ENCODE measurements around the gene AP5M1. TPM values are rescaled to one million over a fixed set of nuclear protein-coding genes. Genes with fewer than 3 reads are reported as not detected.
A peak's percentile ranks its signal among the peaks of the same experiment; 100 is the strongest.

AP5M1 gene
- total and polyA plus RNA-seq, 2 of the 4 experiments (the other 2 are of a cell fraction): 16.1 to 28.3 TPM

- H3K36me3 ChIP-seq (ENCODE audit: control insufficient read depth, insufficient read depth, low read length): 0 out of 2 replicates have a peak, but pooled peaks cover 2% of the 10 kb centered on the region
- no peak overlapping the region for H3K27ac ChIP-seq (ENCODE audit: insufficient read depth, low read length)
- H2BK15ac ChIP-seq (ENCODE audit: low read depth, low read length): no peak overlapping the region
- ATAC-seq (ENCODE audit: low read depth) (no peak), DNase-seq (no peak)
- no peak overlapping the region for H3K14ac ChIP-seq (replicated peaks; ENCODE audit: low read depth, low read length)
- peaks cover 14 to 28% of the 10 kb centered on the region in 2 experiments for H3K79me1 ChIP-seq (ENCODE audit: low read depth in 1 of 2, low read length in 2 of 2)
- no peak overlapping the region for H3K18ac ChIP-seq (ENCODE audit: low read depth, low read length)
- H3K9me3 ChIP-seq (ENCODE audit: control insufficient read depth, insufficient read depth, low read length): no peaks in the 10 kb centered on the region
- H2BK20ac ChIP-seq (ENCODE audit: low read depth, low read length): no peak overlapping the region
- ChIA-PET CTCF (no interaction called here), POLR2A (ENCODE audit: unreplicated experiment) (no interaction called here)
- no CpG with 5 or more reads among the region's 2 CpGs for WGBS, 2 experiments (ENCODE audit: extremely low coverage in 2 of 2, insufficient read length in 1 of 2)
- no peak overlapping the region for H4K91ac ChIP-seq (ENCODE audit: insufficient read depth, low read depth, low read length)
- in situ Hi-C loops (cut with MboI; ENCODE audit: low sequenced_read_pairs) (no loop called here), dilution Hi-C loops (cut with HindIII; ENCODE audit: low sequenced_read_pairs, unreplicated experiment) (no loop called here), intact Hi-C loops (cut with micrococcal nuclease) (no loop called here)
- no peak overlapping the region for H3K9ac ChIP-seq (ENCODE audit: low read depth, low read length)
- no peak overlapping the region for H2AK5ac ChIP-seq (ENCODE audit: low read depth, low read length)
- H4K8ac ChIP-seq (ENCODE audit: low read depth in 2 of 2, low read length in 2 of 2): no peak overlapping the region
- H3K9me1 ChIP-seq (ENCODE audit: insufficient read depth, low read length): no peaks in the 10 kb centered on the region
- H3K56ac ChIP-seq (ENCODE audit: extremely low read depth, insufficient read depth, low read length): no peak overlapping the region
- H3K4ac ChIP-seq (ENCODE audit: low read depth, low read length): no peak overlapping the region
- TF ChIP-seq NFE2L2 (IDR thresholded peaks at IDR 0.05; ENCODE audit: low read depth, low read length): no peak
- TF ChIP-seq MAZ (IDR thresholded peaks at IDR 0.05; ENCODE audit: borderline replicate concordance, low read depth, low read length): no peak
- TF ChIP-seq CEBPB (IDR thresholded peaks at IDR 0.05; ENCODE audit: low read depth, low read length): peak; percentile 8; the same call in 1 of the 2 replicates
- no peak for TF ChIP-seq RFX5 (IDR thresholded peaks at IDR 0.05; ENCODE audit: low read depth, low read length)
- H2AK9ac ChIP-seq (replicated peaks; ENCODE audit: low read depth, low read length, poor library complexity): no peak overlapping the region
- no peak overlapping the region for H2BK120ac ChIP-seq (ENCODE audit: low read depth, low read length)
- no peak overlapping the region for H2AFZ ChIP-seq (replicated peaks; ENCODE audit: low read length, poor library complexity)
- H3K4me3 ChIP-seq (ENCODE audit: insufficient read depth, low read depth, low read length): no peak overlapping the region
- no peaks in the 10 kb centered on the region for H4K20me1 ChIP-seq (ENCODE audit: insufficient read depth, low read length)
- no TSS peak for BruUV-seq (replicated peaks)
- peaks cover 4% of the 10 kb centered on the region for H3K4me1 ChIP-seq (ENCODE audit: control insufficient read depth, insufficient read depth, low read length)
- H2BK5ac ChIP-seq (ENCODE audit: low read depth, low read length, poor library complexity, severe bottlenecking): no peak overlapping the region
- H3K27me3 ChIP-seq (ENCODE audit: control insufficient read depth, insufficient read depth, low read length): no peaks in the 10 kb centered on the region
- H4K5ac ChIP-seq (ENCODE audit: low read depth, low read length): no peak overlapping the region
- H3K4me2 ChIP-seq (ENCODE audit: low read depth, low read length): no peak overlapping the region
- H3K23ac ChIP-seq (ENCODE audit: low read depth, low read length): no peak overlapping the region
Observed at GRCh38 chr14:57244106-57244505, 24.7 kb upstream of the AP5M1 start.
